HepG2 (cell line): ENCODE measurements around the gene CLTCL1. TPM values are rescaled to one million over a fixed set of nuclear protein-coding genes. Genes with fewer than 3 reads are reported as not detected.

Source experiments
- ATAC-seq: fragments of 200-7000 bp; cut with Tn5 transposase; 3 replicates; pipeline ENCODE4 v1.9.1; 2020; ENCODE audit warnings: mild to moderate bottlenecking, moderate library complexity
- BruUV-seq: library from RNA; stranded (reverse); fragments of 400-500 nt; replicated peaks from 2 replicates; lab custom pipeline; 2021; lab: Mats Ljungman, UMichigan
- CTCF ChIA-PET: fragments of 300-600 bp; formaldehyde crosslinking; extraction: SDS; loops from one replicate; lab custom pipeline; 2021; ENCODE audit warnings: low total read pairs, inconsistent platforms, low intra/inter-chr PET ratio; lab: Yijun Ruan, JAX
- POLR2A ChIA-PET: fragments of 350-600 bp; sonication (Branson Sonifier 250); formaldehyde crosslinking; loops from one replicate; lab custom pipeline; 2020; ENCODE audit warnings: antibody characterized with exemption, inconsistent platforms; lab: Yijun Ruan, JAX
- DNase-seq: peaks from one replicate; pipeline ENCODE4 v3.0.0-alpha.2; 2015; ENCODE audit warnings: low spot score
- FAIRE-seq: peaks from 3 replicates; lab custom pipeline; 2011; peaks lifted over from hg19 to GRCh38; lab: Jason Lieb, UNC
- H2AFZ ChIP-seq: one replicate; pipeline ENCODE4 v1.6.1; 2011; ENCODE audit warnings: low read length, inconsistent platforms
- H3K27ac ChIP-seq: fragments of 300-600 bp; 3 replicates; pipeline ENCODE4 v1.8.0; 2011; ENCODE audit warnings: mixed run types, mild to moderate bottlenecking, mixed read lengths, low read length, inconsistent platforms; ENCODE audit not compliant: insufficient read depth; ENCODE audit errors: extremely low read length
- H3K27me3 ChIP-seq, 2 experiments: fragments of 200-600 bp in 1 of 2; 2 replicates in 1 of 2; 3 replicates in 1 of 2; pipeline versions ENCODE4 v1.6.0 to v1.8.0; 2011; ENCODE audit warnings: low read length in 2 of 2, mild to moderate bottlenecking in 2 of 2, moderate library complexity in 2 of 2, inconsistent platforms in 1 of 2; ENCODE audit not compliant: insufficient read depth in 2 of 2, control insufficient read depth in 1 of 2
- H3K36me3 ChIP-seq, 2 experiments: fragments of 200-600 bp in 1 of 2; replicated peaks in 1 of 2; 2 replicates in 1 of 2; 3 replicates in 1 of 2; pipeline versions ENCODE4 v1.5.1 to v1.8.0; 2011; ENCODE audit warnings: low read length in 2 of 2, inconsistent platforms in 1 of 2; ENCODE audit not compliant: insufficient read depth in 2 of 2, control insufficient read depth in 1 of 2
- H3K4me1 ChIP-seq: 2 replicates; pipeline ENCODE4 v1.5.1; 2012; ENCODE audit warnings: low read length, inconsistent platforms; ENCODE audit not compliant: insufficient read depth
- H3K4me2 ChIP-seq: 2 replicates; pipeline ENCODE4 v1.6.0; 2011; ENCODE audit warnings: low read depth, low read length, inconsistent platforms
- H3K4me3 ChIP-seq, 3 experiments: fragments of 200-600 bp in 1 of 3; sonication (generic), shearing (Covaris generic) in 1 of 3; replicated peaks in 1 of 3; 2 replicates each; pipeline ENCODE4 v1.5.1; 2011 to 2016; ENCODE audit warnings: low read length in 3 of 3, inconsistent platforms in 2 of 3, low read depth in 2 of 3, mild to moderate bottlenecking in 2 of 3, control low read depth in 1 of 3, mixed read lengths in 1 of 3; ENCODE audit not compliant: insufficient read depth in 1 of 3
- H3K79me2 ChIP-seq: one replicate; pipeline ENCODE4 v1.6.1; 2011; ENCODE audit warnings: low read length, inconsistent platforms; ENCODE audit not compliant: insufficient read depth
- H3K9ac ChIP-seq: 2 replicates; pipeline ENCODE4 v1.6.0; 2011; ENCODE audit warnings: mild to moderate bottlenecking, low read depth, low read length, inconsistent platforms; ENCODE audit not compliant: insufficient read depth
- H3K9me3 ChIP-seq: 2 replicates; pipeline ENCODE4 v1.5.1; 2012; ENCODE audit warnings: mild to moderate bottlenecking, low read length
- H4K20me1 ChIP-seq: 2 replicates; pipeline ENCODE4 v1.6.0; 2011; ENCODE audit warnings: inconsistent platforms, mild to moderate bottlenecking, low read length, moderate library complexity; ENCODE audit not compliant: insufficient read depth
- ELF3 ChIP-seq: IDR thresholded peaks from 2 replicates; pipeline ENCODE4 v1.6.1; 2016; ENCODE audit warnings: missing genetic modification reagents, missing compliant biosample characterization
- FOSL2 ChIP-seq: sonication (generic); formaldehyde crosslinking; IDR thresholded peaks from 2 replicates; pipeline ENCODE4 v1.4.0; 2020; ENCODE audit warnings: missing genetic modification reagents
- GATAD2A ChIP-seq: IDR thresholded peaks from 2 replicates; pipeline ENCODE4 v1.6.1; 2016
- HOXA3 ChIP-seq: sonication (generic); formaldehyde crosslinking; IDR thresholded peaks from 2 replicates; pipeline ENCODE4 v1.5.0; 2020; ENCODE audit warnings: missing genetic modification reagents
- KAT8 ChIP-seq: IDR thresholded peaks from 2 replicates; pipeline ENCODE4 v1.6.1; 2016; ENCODE audit warnings: missing genetic modification reagents, missing compliant biosample characterization
- NR3C1 ChIP-seq: sonication (generic); formaldehyde crosslinking; IDR thresholded peaks from 2 replicates; pipeline ENCODE4 v1.4.0; 2020; ENCODE audit warnings: missing genetic modification reagents
- RBM22 ChIP-seq: fragments of 200-400 bp; formaldehyde crosslinking; optimal IDR thresholded peaks from 2 replicates; pipeline ENCODE3; 2017; ENCODE audit warnings: mild to moderate bottlenecking, low read length, moderate library complexity
- SIX4 ChIP-seq: sonication (generic); formaldehyde crosslinking; IDR thresholded peaks from 2 replicates; pipeline ENCODE4 v1.4.0; 2020; ENCODE audit warnings: missing genetic modification reagents
- SP4 ChIP-seq: sonication (generic); formaldehyde crosslinking; IDR thresholded peaks from 2 replicates; pipeline ENCODE4 v1.8.1; 2023; ENCODE audit warnings: mild to moderate bottlenecking, missing genetic modification reagents
- TEAD3 ChIP-seq: optimal IDR thresholded peaks from 2 replicates; pipeline ENCODE3; 2016; ENCODE audit warnings: borderline replicate concordance
- ZMYM4 ChIP-seq: sonication (generic); formaldehyde crosslinking; IDR thresholded peaks from 2 replicates; pipeline ENCODE4 v1.8.1; 2023; ENCODE audit warnings: mild to moderate bottlenecking, missing genetic modification reagents
- WGBS: methylation state at CpG from one replicate; pipeline ENCODE4 v1.1.6; 2017; ENCODE audit warnings: low lambda C conversion rate; 5-methylcytosine and 5-hydroxymethylcytosine counted together
- in situ Hi-C: cut with HindIII; loops from 2 replicates; pipeline ENCODE4 v1.10.0; 2017; ENCODE audit warnings: low pct_unique_long_range_greater_than_20kb; ENCODE audit not compliant: extremely low pct_ligation_motif_present
- intact Hi-C: fragments of 100-400 bp; cut with micrococcal nuclease; formaldehyde crosslinking; loops from one replicate; pipeline ENCODE4 v1.10.0; 2022; ENCODE audit not compliant: unreplicated experiment
- polyA plus RNA-seq, 8 experiments: library from polyadenylated mRNA; depleted of rRNA in 3 of 8; stranded (reverse) in 7 of 8; unstranded in 1 of 8; fragments of >200 nt; fragmentation: Illumina TruSeq in 4 of 8; extraction: Trizol in 4 of 8; gene quantifications; 2 replicates each; pipeline versions ENCODE4 v1.2.1 to v1.2.3, GENCODE V29; 2011 to 2016; ENCODE audit warnings: low read depth in 4 of 8, missing spikeins in 1 of 8, mixed read lengths in 1 of 8; ENCODE audit not compliant: insufficient read depth in 1 of 8
- total RNA-seq, 5 experiments: library from RNA; depleted of rRNA; stranded (reverse); fragments of >200 nt; fragmentation: Illumina TruSeq; extraction: Trizol; gene quantifications; 2 replicates each; pipeline ENCODE4 v1.2.3, GENCODE V29; 2016; ENCODE audit warnings: low read depth in 1 of 5
- TF ChIP-seq, protein P1 (sequence below): sonication (generic); formaldehyde crosslinking; IDR thresholded peaks from 2 replicates; pipeline ENCODE4 v1.5.0; 2020; ENCODE audit warnings: missing genetic modification reagents
- TF ChIP-seq, protein P2 (sequence below): IDR thresholded peaks from 2 replicates; pipeline ENCODE4 v1.6.1; 2016; ENCODE audit warnings: mild to moderate bottlenecking
- TF ChIP-seq, protein P3 (sequence below): sonication (generic); formaldehyde crosslinking; IDR thresholded peaks from 2 replicates; pipeline ENCODE4 v1.4.0; 2020; ENCODE audit warnings: missing genetic modification reagents
- TF ChIP-seq, protein P4 (sequence below): IDR thresholded peaks from 2 replicates; pipeline ENCODE4 v1.6.1; 2016; ENCODE audit warnings: missing compliant biosample characterization, missing genetic modification reagents, borderline replicate concordance
- TF ChIP-seq, protein P5 (sequence below): IDR thresholded peaks from 2 replicates; pipeline ENCODE4 v1.6.1; 2018; ENCODE audit warnings: missing genetic modification reagents, mild to moderate bottlenecking, missing compliant biosample characterization
- TF ChIP-seq, protein P6 (sequence below): sonication (generic); formaldehyde crosslinking; IDR thresholded peaks from 2 replicates; pipeline ENCODE4 v1.4.0; 2020; ENCODE audit warnings: missing genetic modification reagents

CLTCL1 gene
- total and polyA plus RNA-seq, 2 of the 13 experiments (the other 11 are each of a cell fraction or from before 2014, with no cell fraction given), result 8.1 to 10.9 TPM

DNA sequence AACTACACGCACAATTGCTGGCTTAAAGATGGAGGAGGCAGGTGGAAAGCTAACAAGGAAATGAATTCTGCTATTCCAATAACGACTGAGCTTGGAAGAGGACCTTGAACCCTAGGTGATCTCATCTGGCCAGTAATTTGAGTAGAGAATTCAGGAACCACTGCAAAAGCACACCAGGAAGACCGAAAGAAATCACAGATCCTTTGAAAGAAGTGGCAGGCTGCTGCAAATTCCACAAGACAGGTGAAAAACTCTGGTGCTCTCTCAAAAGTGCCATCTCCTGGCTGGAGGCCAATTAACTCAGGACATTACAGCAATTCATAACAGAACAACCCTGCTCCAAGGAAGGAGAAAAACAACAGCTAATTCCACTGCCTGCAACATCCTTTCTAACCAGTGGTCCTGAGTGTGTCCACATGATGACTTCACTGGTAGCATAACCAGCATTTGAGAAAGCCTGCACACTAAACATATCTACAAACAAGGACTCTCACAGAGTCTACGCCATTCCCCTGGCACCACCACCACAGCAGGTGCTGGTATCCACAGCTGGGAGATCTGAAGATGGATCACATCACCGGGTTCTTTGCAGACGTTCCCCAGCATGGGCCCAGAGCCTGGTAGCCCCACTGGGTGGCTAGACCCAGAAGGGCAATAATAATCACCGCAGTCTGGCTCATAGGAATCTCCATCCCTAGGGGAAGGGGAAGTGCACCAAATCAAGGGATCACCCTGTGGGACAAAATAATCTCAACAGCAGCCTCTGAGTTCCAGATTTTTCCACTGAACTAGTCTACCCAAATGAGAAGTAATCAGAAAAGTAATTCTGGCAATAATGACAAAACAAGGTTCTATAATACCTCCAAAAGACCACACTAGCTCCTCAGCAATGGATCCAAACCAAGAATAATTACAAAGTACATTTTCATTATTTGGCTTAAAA, 44.9 kb upstream of the CLTCL1 start:
- peak overlapping the region; percentile 15 for H3K27ac ChIP-seq
- peak overlapping the region; percentile 25 for H3K4me2 ChIP-seq
- peaks cover 8 to 64% of the 10 kb centered on the region in 2 experiments; a peak in 4 of 5 replicates for H3K36me3 ChIP-seq
- FAIRE-seq (peak; percentile 68), ATAC-seq (peak; percentile 83), DNase-seq (peak; percentile 77)
- intact Hi-C loops (no loop called here), in situ Hi-C loops (no loop called here)
- H3K9ac ChIP-seq, result no peak overlapping the region
- no peak overlapping the region for H3K4me3 ChIP-seq
- H3K27me3 ChIP-seq, result no peaks in the 10 kb centered on the region
- CTCF ChIA-PET, result no interaction called here
- no TSS peak for BruUV-seq
- H3K79me2 ChIP-seq, result peaks cover 5% of the 10 kb centered on the region
- 64% methylated on average over 6 of the region's 7 CpGs for WGBS
- H4K20me1 ChIP-seq, result no peaks in the 10 kb centered on the region
- no peak overlapping the region for H2AFZ ChIP-seq
- peaks cover 17% of the 10 kb centered on the region for H3K4me1 ChIP-seq
- H3K9me3 ChIP-seq, result peaks cover 5% of the 10 kb centered on the region; the same call in 1 of the 2 replicates
- POLR2A ChIA-PET, result interaction anchor here (1.0 kb wide), 1 partner anchor 45 kb away, joined by 6 read pairs; the partner anchor contains the start of gene CLTCL1
- TF ChIP-seq GATAD2A (0 out of 2 replicates have a peak, but pooled peaks have one; percentile 28), ZMYM4 (0 out of 2 replicates have a peak, but pooled peaks have one; percentile 39), FOSL2 (CRISPR knock-in tag) (0 out of 2 replicates have a peak, but pooled peaks have one; percentile 22), SIX4 (CRISPR knock-in tag) (peak; percentile 50; the same call in 1 of the 2 replicates), HOXA3 (CRISPR knock-in tag) (peak; percentile 15; the same call in 1 of the 2 replicates), KAT8 (CRISPR knock-in tag) (0 out of 2 replicates have a peak, but pooled peaks have one; percentile 20), NR3C1 (no peak), RBM22 (peak; percentile 47), TEAD3 (CRISPR knock-in tag) (peak; percentile 43), SP4 (CRISPR knock-in tag) (no peak), ELF3 (CRISPR knock-in tag) (peak; percentile 97)
- TF ChIP-seq, protein P1, sequence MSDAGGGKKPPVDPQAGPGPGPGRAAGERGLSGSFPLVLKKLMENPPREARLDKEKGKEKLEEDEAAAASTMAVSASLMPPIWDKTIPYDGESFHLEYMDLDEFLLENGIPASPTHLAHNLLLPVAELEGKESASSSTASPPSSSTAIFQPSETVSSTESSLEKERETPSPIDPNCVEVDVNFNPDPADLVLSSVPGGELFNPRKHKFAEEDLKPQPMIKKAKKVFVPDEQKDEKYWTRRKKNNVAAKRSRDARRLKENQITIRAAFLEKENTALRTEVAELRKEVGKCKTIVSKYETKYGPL (CRISPR knock-in tag), result no peak
- TF ChIP-seq, protein P2, sequence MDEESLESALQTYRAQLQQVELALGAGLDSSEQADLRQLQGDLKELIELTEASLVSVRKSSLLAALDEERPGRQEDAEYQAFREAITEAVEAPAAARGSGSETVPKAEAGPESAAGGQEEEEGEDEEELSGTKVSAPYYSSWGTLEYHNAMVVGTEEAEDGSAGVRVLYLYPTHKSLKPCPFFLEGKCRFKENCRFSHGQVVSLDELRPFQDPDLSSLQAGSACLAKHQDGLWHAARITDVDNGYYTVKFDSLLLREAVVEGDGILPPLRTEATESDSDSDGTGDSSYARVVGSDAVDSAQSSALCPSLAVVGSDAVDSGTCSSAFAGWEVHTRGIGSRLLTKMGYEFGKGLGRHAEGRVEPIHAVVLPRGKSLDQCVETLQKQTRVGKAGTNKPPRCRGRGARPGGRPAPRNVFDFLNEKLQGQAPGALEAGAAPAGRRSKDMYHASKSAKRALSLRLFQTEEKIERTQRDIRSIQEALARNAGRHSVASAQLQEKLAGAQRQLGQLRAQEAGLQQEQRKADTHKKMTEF (CRISPR knock-in tag), result 0 out of 2 replicates have a peak, but pooled peaks have one; percentile 31
- TF ChIP-seq, protein P3, sequence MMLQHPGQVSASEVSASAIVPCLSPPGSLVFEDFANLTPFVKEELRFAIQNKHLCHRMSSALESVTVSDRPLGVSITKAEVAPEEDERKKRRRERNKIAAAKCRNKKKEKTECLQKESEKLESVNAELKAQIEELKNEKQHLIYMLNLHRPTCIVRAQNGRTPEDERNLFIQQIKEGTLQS, result peak; percentile 70; the same call in 1 of the 2 replicates
- TF ChIP-seq, protein P4, sequence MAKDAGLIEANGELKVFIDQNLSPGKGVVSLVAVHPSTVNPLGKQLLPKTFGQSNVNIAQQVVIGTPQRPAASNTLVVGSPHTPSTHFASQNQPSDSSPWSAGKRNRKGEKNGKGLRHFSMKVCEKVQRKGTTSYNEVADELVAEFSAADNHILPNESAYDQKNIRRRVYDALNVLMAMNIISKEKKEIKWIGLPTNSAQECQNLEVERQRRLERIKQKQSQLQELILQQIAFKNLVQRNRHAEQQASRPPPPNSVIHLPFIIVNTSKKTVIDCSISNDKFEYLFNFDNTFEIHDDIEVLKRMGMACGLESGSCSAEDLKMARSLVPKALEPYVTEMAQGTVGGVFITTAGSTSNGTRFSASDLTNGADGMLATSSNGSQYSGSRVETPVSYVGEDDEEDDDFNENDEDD, result no peak
- TF ChIP-seq, protein P5, sequence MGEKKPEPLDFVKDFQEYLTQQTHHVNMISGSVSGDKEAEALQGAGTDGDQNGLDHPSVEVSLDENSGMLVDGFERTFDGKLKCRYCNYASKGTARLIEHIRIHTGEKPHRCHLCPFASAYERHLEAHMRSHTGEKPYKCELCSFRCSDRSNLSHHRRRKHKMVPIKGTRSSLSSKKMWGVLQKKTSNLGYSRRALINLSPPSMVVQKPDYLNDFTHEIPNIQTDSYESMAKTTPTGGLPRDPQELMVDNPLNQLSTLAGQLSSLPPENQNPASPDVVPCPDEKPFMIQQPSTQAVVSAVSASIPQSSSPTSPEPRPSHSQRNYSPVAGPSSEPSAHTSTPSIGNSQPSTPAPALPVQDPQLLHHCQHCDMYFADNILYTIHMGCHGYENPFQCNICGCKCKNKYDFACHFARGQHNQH, result no peak
- TF ChIP-seq, protein P6, sequence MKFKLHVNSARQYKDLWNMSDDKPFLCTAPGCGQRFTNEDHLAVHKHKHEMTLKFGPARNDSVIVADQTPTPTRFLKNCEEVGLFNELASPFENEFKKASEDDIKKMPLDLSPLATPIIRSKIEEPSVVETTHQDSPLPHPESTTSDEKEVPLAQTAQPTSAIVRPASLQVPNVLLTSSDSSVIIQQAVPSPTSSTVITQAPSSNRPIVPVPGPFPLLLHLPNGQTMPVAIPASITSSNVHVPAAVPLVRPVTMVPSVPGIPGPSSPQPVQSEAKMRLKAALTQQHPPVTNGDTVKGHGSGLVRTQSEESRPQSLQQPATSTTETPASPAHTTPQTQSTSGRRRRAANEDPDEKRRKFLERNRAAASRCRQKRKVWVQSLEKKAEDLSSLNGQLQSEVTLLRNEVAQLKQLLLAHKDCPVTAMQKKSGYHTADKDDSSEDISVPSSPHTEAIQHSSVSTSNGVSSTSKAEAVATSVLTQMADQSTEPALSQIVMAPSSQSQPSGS, result peak; percentile 27; the same call in 1 of the 2 replicates
